Measurements from ENCODE around the gene RAB30.

DNA sequence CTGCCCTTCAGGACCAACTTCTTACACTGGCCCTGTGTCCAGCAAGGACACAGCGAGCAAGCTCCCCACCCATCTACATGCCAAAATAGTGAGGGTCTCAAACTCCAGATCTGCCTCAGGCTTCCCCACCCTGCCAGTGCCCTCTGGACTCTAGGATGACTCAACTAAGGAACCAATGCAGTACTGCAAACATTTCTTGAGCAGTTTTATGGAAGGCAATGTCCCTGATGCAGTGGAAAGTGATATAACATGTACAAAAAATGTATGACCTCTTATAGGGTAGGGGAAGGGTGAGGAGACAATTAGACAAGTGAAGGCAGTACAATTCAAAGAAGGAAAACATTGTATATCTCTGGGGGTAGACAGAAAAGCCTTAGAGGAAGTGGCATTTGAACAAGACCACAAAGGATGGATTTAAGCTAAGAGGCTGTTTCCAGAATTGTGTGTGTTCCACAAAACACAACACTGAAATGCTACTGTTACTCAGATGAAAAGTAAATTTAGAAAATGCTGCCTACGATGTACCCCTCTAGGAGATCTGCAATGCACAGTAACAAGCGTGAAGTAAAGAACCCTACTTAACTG, 47.3 kb downstream of the RAB30 start:
- no peak for TF ChIP-seq EP300 (IDR thresholded peaks at IDR 0.05)
- TF ChIP-seq, protein P1, sequence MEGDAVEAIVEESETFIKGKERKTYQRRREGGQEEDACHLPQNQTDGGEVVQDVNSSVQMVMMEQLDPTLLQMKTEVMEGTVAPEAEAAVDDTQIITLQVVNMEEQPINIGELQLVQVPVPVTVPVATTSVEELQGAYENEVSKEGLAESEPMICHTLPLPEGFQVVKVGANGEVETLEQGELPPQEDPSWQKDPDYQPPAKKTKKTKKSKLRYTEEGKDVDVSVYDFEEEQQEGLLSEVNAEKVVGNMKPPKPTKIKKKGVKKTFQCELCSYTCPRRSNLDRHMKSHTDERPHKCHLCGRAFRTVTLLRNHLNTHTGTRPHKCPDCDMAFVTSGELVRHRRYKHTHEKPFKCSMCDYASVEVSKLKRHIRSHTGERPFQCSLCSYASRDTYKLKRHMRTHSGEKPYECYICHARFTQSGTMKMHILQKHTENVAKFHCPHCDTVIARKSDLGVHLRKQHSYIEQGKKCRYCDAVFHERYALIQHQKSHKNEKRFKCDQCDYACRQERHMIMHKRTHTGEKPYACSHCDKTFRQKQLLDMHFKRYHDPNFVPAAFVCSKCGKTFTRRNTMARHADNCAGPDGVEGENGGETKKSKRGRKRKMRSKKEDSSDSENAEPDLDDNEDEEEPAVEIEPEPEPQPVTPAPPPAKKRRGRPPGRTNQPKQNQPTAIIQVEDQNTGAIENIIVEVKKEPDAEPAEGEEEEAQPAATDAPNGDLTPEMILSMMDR (IDR thresholded peaks at IDR 0.05) = no peak
